Hepatocyte (in vitro differentiated cells): ENCODE results near the gene SLC7A14. TPM values are rescaled to one million over a fixed set of nuclear protein-coding genes. Genes with fewer than 3 reads are reported as not detected.

Experiments used
- DNase-seq: peaks from one replicate; pipeline ENCODE4 v3.0.0-alpha.2; 2016; ENCODE audit warnings: low spot score
- H2AFZ ChIP-seq: fragments of 200-600 bp; sonication (generic); 2 replicates; pipeline ENCODE4 v1.6.0; 2016; ENCODE audit warnings: antibody characterized with exemption, mild to moderate bottlenecking
- H3K27ac ChIP-seq: fragments of 200-600 bp; sonication (generic); 2 replicates; pipeline ENCODE4 v1.5.1; 2016; ENCODE audit warnings: mild to moderate bottlenecking
- H3K27me3 ChIP-seq: fragments of 200-600 bp; sonication (generic); 2 replicates; pipeline ENCODE4 v1.6.1; 2016
- H3K36me3 ChIP-seq: fragments of 200-600 bp; sonication (generic); replicated peaks from 2 replicates; pipeline ENCODE4 v1.5.1; 2016; ENCODE audit warnings: low read depth; ENCODE audit not compliant: insufficient read depth
- H3K4me1 ChIP-seq: fragments of 200-600 bp; sonication (generic); 2 replicates; pipeline ENCODE4 v1.5.1; 2016; ENCODE audit warnings: mild to moderate bottlenecking, moderate library complexity; ENCODE audit not compliant: insufficient read depth
- H3K4me2 ChIP-seq: fragments of 200-600 bp; sonication (generic); 2 replicates; pipeline ENCODE4 v1.6.0; 2016
- H3K4me3 ChIP-seq: fragments of 200-600 bp; sonication (generic); 2 replicates; pipeline ENCODE4 v1.5.1; 2016; ENCODE audit warnings: mild to moderate bottlenecking
- H3K79me2 ChIP-seq: fragments of 200-600 bp; sonication (generic); 2 replicates; pipeline ENCODE4 v1.6.0; 2017; ENCODE audit warnings: mild to moderate bottlenecking
- H3K9me2 ChIP-seq: fragments of 200-600 bp; sonication (generic); replicated peaks from 2 replicates; pipeline ENCODE4 v1.6.0; 2017; ENCODE audit warnings: mild to moderate bottlenecking; ENCODE audit not compliant: insufficient read depth
- H3K9me3 ChIP-seq: fragments of 200-600 bp; sonication (generic); 2 replicates; pipeline ENCODE4 v1.5.1; 2016; ENCODE audit warnings: low read depth, mild to moderate bottlenecking
- H4K20me1 ChIP-seq: fragments of 200-600 bp; sonication (generic); 2 replicates; pipeline ENCODE4 v1.6.0; 2016; ENCODE audit warnings: mild to moderate bottlenecking; ENCODE audit not compliant: insufficient read depth, poor library complexity, severe bottlenecking
- CTCF ChIP-seq: fragments of 200-600 bp; sonication (generic); IDR thresholded peaks from 2 replicates; pipeline ENCODE4 v1.5.1; 2016; ENCODE audit warnings: antibody characterized with exemption, mild to moderate bottlenecking; ENCODE audit not compliant: poor library complexity
- EZH2 ChIP-seq: fragments of 200-600 bp; sonication (generic); IDR thresholded peaks from 2 replicates; pipeline ENCODE4 v1.6.1; 2016; ENCODE audit warnings: antibody characterized with exemption, mild to moderate bottlenecking, borderline replicate concordance
- EZH2phosphoT487 ChIP-seq: fragments of 200-600 bp; sonication (generic); IDR thresholded peaks from one replicate; pipeline ENCODE4 v1.6.1; 2018; ENCODE audit warnings: antibody characterized with exemption, mild to moderate bottlenecking, low read depth, moderate library complexity; ENCODE audit not compliant: unreplicated experiment, severe bottlenecking
- WGBS: methylation state at CpG from one replicate; pipeline ENCODE4 v1.1.6; 2016; ENCODE audit warnings: low lambda C conversion rate; ENCODE audit errors: missing lambda C conversion rate; 5-methylcytosine and 5-hydroxymethylcytosine counted together
- polyA plus RNA-seq: library from polyadenylated mRNA; unstranded; fragments of >200 nt; fragmentation: Nextera tagmentation; extraction: Ambion mirVana; gene quantifications from 2 replicates; pipeline ENCODE4 v1.2.1, GENCODE V29; 2016
- total RNA-seq: library from RNA; depleted of rRNA; stranded (reverse); fragments of >200 nt; gene quantifications from 2 replicates; pipeline ENCODE4 v1.2.3, GENCODE V29; 2014

SLC7A14 gene
- total and polyA plus RNA-seq, 2 experiments from 2014 or later = 0.10 TPM; not detected in 1

GRCh38 chr3:170480111-170480510 is 105.8 kb downstream of the SLC7A14 start:
- no peaks in the 10 kb centered on the region for H3K9me3 ChIP-seq
- H3K27ac ChIP-seq = no peak overlapping the region
- WGBS = 96% methylated on average over 4 of the region's 4 CpGs
- no peak for DNase-seq
- H3K27me3 ChIP-seq = no peaks in the 10 kb centered on the region
- H3K4me2 ChIP-seq = no peak overlapping the region
- H3K4me1 ChIP-seq = peaks cover 9% of the 10 kb centered on the region
- no peak for TF ChIP-seq EZH2phosphoT487
- no peak for TF ChIP-seq EZH2
- TF ChIP-seq CTCF = no peak
- no peaks in the 10 kb centered on the region for H3K9me2 ChIP-seq
- H3K36me3 ChIP-seq = no peaks in the 10 kb centered on the region
- H3K79me2 ChIP-seq = no peaks in the 10 kb centered on the region
- H3K4me3 ChIP-seq = no peak overlapping the region
- no peaks in the 10 kb centered on the region for H4K20me1 ChIP-seq
- H2AFZ ChIP-seq = no peak overlapping the region

GRCh38 chr3:170477395-170477794 is 108.5 kb downstream of the SLC7A14 start:
- no peak overlapping the region for H3K4me2 ChIP-seq
- H4K20me1 ChIP-seq = no peaks in the 10 kb centered on the region
- no peak overlapping the region for H3K27ac ChIP-seq
- TF ChIP-seq CTCF (no peak), EZH2phosphoT487 (no peak)
- H3K4me1 ChIP-seq = peaks cover 3% of the 10 kb centered on the region
- no peaks in the 10 kb centered on the region for H3K79me2 ChIP-seq
- H3K9me2 ChIP-seq = no peaks in the 10 kb centered on the region
- DNase-seq = no peak
- no peak overlapping the region for H2AFZ ChIP-seq
- H3K9me3 ChIP-seq = no peaks in the 10 kb centered on the region
- no peak overlapping the region for H3K4me3 ChIP-seq
- H3K27me3 ChIP-seq = no peaks in the 10 kb centered on the region
- WGBS = 43% methylated on average over 2 of the region's 2 CpGs
- H3K36me3 ChIP-seq = no peaks in the 10 kb centered on the region

GRCh38 chr3:170476291-170476690 is 109.6 kb downstream of the SLC7A14 start:
- no peak overlapping the region for H3K4me2 ChIP-seq
- TF ChIP-seq EZH2 (no peak), CTCF (no peak), EZH2phosphoT487 (no peak)
- no peak overlapping the region for H3K4me3 ChIP-seq
- no peaks in the 10 kb centered on the region for H3K9me2 ChIP-seq
- no peaks in the 10 kb centered on the region for H3K79me2 ChIP-seq
- DNase-seq = no peak
- H2AFZ ChIP-seq = no peak overlapping the region
- peaks cover 5% of the 10 kb centered on the region for H3K4me1 ChIP-seq
- H3K36me3 ChIP-seq = no peaks in the 10 kb centered on the region
- no peaks in the 10 kb centered on the region for H3K27me3 ChIP-seq
- H3K9me3 ChIP-seq = no peaks in the 10 kb centered on the region
- no peak overlapping the region for H3K27ac ChIP-seq
- no peaks in the 10 kb centered on the region for H4K20me1 ChIP-seq
- WGBS = 48% methylated on average over 6 of the region's 6 CpGs
